Uterus (tissue), 4 donors: ENCODE results near the gene OXTR. TPM values are rescaled to one million over a fixed set of nuclear protein-coding genes. Genes with fewer than 3 reads are reported as not detected.

Experiments
- DNase-seq, 2 donors: peaks; one replicate each; pipeline ENCODE4 v3.0.0-alpha.2; 2019 to 2020
- H3K27ac ChIP-seq, 2 donors: fragments of 200-600 bp; sonication (generic); 1 replicate in 1 of 2; 2 replicates in 1 of 2; pipeline ENCODE4 v1.5.1; 2016 to 2018
- H3K27me3 ChIP-seq, 2 donors: fragments of 200-600 bp; sonication (generic); one replicate each; pipeline ENCODE4 v1.5.1; 2018 to 2019; ENCODE audit warnings: control low read depth in 1 of 2
- H3K36me3 ChIP-seq, 2 donors: fragments of 200-600 bp; sonication (generic); one replicate each; pipeline ENCODE4 v1.5.1; 2019; ENCODE audit warnings: control low read depth in 1 of 2
- H3K4me1 ChIP-seq, 2 donors: fragments of 200-600 bp; sonication (generic); one replicate each; pipeline ENCODE4 v1.5.1; 2018 to 2019; ENCODE audit warnings: control low read depth in 1 of 2
- H3K4me3 ChIP-seq, 2 donors: fragments of 200-600 bp; sonication (generic); 1 replicate in 1 of 2; 2 replicates in 1 of 2; pipeline ENCODE4 v1.5.1; 2018 to 2019; ENCODE audit warnings: mild to moderate bottlenecking in 1 of 2
- H3K9me3 ChIP-seq, 2 donors: fragments of 200-600 bp; sonication (generic); one replicate each; pipeline ENCODE4 v1.5.1; 2019; ENCODE audit warnings: control low read depth in 1 of 2
- POLR2A ChIP-seq, 2 donors: fragments of 450-650 bp; IDR thresholded peaks; one replicate each; pipeline ENCODE4 v1.6.1; 2016; ENCODE audit warnings: antibody characterized with exemption in 2 of 2, mild to moderate bottlenecking in 1 of 2, moderate library complexity in 1 of 2
- intact Hi-C: fragments of 100-400 bp; cut with DNase I; formaldehyde crosslinking; loops from one replicate; pipeline ENCODE4 v1.15.1; 2023; ENCODE audit warnings: low total_unique reads
- total RNA-seq, 4 donors: library from RNA; depleted of rRNA in 3 of 4; stranded (reverse); fragments of >200 nt in 3 of 4; gene quantifications; one replicate each; pipeline versions ENCODE4 v1.1.0 to v1.2.4, GENCODE V29; 2014 to 2023
- TF ChIP-seq, protein P1 (sequence below), 4 experiments: fragments of 200-600 bp in 2 of 4; fragments of 450-650 bp in 2 of 4; sonication (generic) in 2 of 4; IDR thresholded peaks; one replicate each; pipeline ENCODE4 v1.5.1; 2016 to 2019; ENCODE audit warnings: antibody characterized with exemption in 4 of 4, mild to moderate bottlenecking in 2 of 4, moderate library complexity in 1 of 4
- donor health status: DM: yes; HTN: yes; CAD: no.

The OXTR gene
- total RNA-seq, 4 donors from 2014 or later, result 0.27 to 4.4 (median 1.5) TPM; not detected in 1

DNA sequence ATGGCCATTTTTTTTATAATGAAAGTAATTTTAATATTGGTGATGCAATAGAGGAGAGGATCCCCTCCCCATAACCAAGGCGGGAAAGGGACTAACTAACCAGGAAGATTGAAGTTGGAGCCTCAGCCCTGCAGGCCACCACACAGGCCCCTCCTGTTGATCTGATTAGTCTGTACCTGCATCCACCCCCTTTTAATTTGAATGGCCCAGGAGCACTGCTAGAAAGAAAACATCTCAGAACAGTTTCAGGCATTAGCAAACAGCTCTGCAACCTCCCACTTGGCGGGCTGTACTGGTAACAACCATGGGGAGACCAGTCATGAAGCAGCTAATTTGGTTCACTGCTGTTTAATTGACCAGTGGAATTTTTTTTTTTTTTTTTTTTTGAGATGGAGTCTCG, 25.5 kb downstream of the OXTR start:
- TF ChIP-seq, protein P1, sequence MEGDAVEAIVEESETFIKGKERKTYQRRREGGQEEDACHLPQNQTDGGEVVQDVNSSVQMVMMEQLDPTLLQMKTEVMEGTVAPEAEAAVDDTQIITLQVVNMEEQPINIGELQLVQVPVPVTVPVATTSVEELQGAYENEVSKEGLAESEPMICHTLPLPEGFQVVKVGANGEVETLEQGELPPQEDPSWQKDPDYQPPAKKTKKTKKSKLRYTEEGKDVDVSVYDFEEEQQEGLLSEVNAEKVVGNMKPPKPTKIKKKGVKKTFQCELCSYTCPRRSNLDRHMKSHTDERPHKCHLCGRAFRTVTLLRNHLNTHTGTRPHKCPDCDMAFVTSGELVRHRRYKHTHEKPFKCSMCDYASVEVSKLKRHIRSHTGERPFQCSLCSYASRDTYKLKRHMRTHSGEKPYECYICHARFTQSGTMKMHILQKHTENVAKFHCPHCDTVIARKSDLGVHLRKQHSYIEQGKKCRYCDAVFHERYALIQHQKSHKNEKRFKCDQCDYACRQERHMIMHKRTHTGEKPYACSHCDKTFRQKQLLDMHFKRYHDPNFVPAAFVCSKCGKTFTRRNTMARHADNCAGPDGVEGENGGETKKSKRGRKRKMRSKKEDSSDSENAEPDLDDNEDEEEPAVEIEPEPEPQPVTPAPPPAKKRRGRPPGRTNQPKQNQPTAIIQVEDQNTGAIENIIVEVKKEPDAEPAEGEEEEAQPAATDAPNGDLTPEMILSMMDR (IDR thresholded peaks at IDR 0.05), result no peak
- TF ChIP-seq POLR2A (IDR thresholded peaks at IDR 0.05), result no peak
- no peaks in the 10 kb centered on the region for H3K27me3 ChIP-seq
- H3K4me3 ChIP-seq, result no peak overlapping the region
- no peaks in the 10 kb centered on the region for H3K36me3 ChIP-seq
- intact Hi-C loops, result no loop called here
- no peaks in the 10 kb centered on the region for H3K4me1 ChIP-seq
- H3K27ac ChIP-seq, result no peak overlapping the region
- no peaks in the 10 kb centered on the region for H3K9me3 ChIP-seq
- no peak for DNase-seq

DNA sequence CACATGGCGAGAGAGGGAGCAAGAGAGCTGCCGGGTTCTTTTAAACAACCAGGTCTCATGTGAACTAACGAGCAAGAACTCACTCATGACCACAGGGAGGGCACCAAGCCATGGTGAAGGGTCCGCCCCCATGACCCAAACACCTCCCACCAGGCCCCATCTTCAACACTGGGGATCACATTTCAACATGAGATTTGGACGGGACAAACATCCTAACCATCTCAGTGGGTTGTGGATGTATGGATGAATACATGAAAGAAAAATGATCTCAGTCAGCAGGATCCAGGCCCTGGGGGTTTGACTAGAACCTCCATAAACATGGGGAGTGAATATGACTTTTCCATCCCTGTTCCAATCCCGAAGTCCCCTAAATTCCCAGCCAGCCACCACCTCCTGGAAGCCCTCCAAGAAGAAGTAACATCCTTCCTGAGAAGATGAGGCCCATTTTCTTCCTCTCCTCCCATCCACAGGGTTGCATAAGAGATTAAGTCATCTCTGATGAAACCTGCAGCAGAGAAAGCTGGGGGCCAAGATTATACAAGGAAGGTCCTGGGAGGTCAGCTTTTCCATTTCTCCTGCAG, 26.3 kb downstream of the OXTR start:
- no peaks in the 10 kb centered on the region for H3K4me1 ChIP-seq
- intact Hi-C loops, result no loop called here
- H3K9me3 ChIP-seq, result no peaks in the 10 kb centered on the region
- H3K27ac ChIP-seq, result no peak overlapping the region
- H3K4me3 ChIP-seq, result no peak overlapping the region
- DNase-seq, result no peak
- no peaks in the 10 kb centered on the region for H3K36me3 ChIP-seq
- H3K27me3 ChIP-seq, result no peaks in the 10 kb centered on the region
- TF ChIP-seq, protein P1 (IDR thresholded peaks at IDR 0.05), result no peak
- no peak for TF ChIP-seq POLR2A (IDR thresholded peaks at IDR 0.05)

DNA sequence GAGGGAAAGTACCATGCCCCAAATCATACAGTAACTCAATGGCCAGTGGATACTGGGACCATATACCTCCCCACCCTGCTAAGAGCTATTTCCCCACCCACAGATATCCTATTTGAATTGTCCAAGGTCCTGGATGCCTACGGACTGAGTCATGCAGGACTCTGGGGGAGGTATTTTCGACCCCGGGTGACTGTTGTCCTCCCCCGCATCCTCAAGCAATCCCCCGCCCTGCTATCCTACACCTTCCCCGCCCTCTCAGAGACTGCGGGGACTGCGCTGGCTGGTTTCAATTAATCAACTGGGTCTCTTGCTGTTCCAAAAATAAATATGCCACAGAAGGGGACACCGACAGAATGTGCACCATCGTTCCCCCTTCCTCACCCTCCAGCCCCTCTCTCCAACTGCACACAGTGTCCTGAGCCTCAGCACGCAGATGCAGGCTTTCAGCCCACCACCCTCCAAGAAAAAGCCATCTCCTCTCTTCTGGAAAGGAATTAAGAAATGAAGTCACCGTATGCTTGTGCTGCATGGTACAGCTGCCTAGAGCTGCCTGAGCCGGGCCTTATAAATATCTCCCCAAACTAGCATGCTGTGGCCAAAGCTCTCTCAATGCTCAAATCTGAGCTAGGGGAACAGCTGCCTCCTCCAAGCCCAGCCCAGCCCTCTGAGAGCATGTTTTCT, 27.7 kb downstream of the OXTR start:
- Histone ChIP-seq H3K4me3 (no peak overlapping the region), H3K4me1 (no peaks in the 10 kb centered on the region), H3K9me3 (no peaks in the 10 kb centered on the region), H3K27me3 (no peaks in the 10 kb centered on the region), H3K27ac (no peak overlapping the region), H3K36me3 (no peaks in the 10 kb centered on the region)
- DNase-seq, result peak in 1 of 2 donors; percentile 35
- TF ChIP-seq POLR2A (IDR thresholded peaks at IDR 0.05), result no peak
- TF ChIP-seq, protein P1 (IDR thresholded peaks at IDR 0.05), result no peak
- intact Hi-C loops, result no loop called here

DNA sequence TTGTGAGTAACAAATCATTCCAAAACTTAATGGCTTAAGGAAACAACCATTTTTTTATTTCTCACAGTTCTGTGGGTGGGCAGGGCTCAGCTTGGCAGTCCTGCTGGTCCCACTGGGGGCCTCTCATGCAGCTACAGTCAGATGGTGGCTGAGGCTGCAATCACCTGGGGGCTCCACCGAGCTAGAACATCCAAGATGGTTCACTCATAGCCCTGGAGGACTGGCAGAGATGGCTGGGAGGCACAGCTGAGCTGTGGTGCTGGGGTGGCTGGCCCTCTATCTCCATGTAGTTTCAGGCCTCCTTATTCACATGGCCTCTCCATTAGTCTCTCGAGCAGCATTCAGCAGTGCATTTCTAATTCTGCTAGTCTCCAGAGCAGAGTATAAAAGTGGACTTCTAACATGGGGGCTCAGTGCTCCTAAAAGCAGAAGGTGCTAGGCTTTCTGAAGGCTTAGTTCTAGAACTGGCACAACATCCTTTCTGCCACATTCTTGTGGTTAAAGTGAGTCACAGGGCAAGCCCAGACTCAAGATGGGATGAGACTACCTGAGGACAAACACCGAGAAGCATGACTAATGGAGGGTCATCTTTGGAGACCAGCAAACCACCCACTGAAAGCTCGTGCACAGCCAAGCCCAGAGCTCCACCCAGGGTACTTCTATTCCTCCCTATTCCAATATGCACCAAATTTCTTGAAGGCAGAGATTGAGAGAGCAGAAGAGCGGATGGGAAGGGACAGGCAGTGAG, 29.5 kb downstream of the OXTR start:
- DNase-seq, result no peak
- Histone ChIP-seq H3K27ac (no peak overlapping the region), H3K4me3 (no peak overlapping the region), H3K27me3 (no peaks in the 10 kb centered on the region), H3K9me3 (no peaks in the 10 kb centered on the region), H3K36me3 (no peaks in the 10 kb centered on the region), H3K4me1 (no peaks in the 10 kb centered on the region)
- intact Hi-C loops, result no loop called here
- TF ChIP-seq POLR2A (IDR thresholded peaks at IDR 0.05), result no peak
- TF ChIP-seq, protein P1 (IDR thresholded peaks at IDR 0.05), result no peak

DNA sequence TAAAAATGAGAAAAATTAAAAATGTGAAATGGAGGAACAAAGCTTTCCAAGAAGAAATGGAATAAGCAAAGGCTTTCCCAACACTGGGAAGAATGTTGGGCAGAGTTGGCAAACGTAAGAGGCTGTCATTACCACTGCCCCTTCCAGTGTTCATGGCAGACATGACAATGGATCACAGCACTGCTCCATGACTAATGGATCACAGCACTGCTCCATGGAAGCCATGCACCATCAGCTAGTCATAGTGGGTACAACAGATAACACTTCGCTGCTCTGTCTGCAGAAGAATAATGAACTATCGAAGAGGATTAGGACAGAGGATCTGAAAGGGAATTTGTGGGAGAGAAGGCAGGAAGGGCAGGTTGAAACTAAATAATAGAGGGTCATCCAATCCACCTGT, 30.8 kb downstream of the OXTR start:
- Histone ChIP-seq H3K4me1 (no peaks in the 10 kb centered on the region), H3K9me3 (no peaks in the 10 kb centered on the region), H3K27ac (no peak overlapping the region), H3K27me3 (no peaks in the 10 kb centered on the region), H3K36me3 (no peaks in the 10 kb centered on the region), H3K4me3 (no peak overlapping the region)
- DNase-seq, result no peak
- no peak for TF ChIP-seq POLR2A (IDR thresholded peaks at IDR 0.05)
- TF ChIP-seq, protein P1 (IDR thresholded peaks at IDR 0.05), result no peak
- intact Hi-C loops, result no loop called here
